Activated naive CD4-positive, alpha-beta T cell treated with anti-CD3 and anti-CD28 coated beads, Interleukin-2, amount 10 ng/mL, durations not matched to agents 7 days and 5 days (primary cell): Measurements from ENCODE around the gene FUT3.
A peak's percentile ranks its signal among the peaks of the same experiment; 100 is the strongest.

Experiments
- CTCF ChIA-PET: fragments of 350-600 bp; sonication (Branson Sonifier 250); formaldehyde crosslinking; loops from one replicate; lab custom pipeline; 2021; ENCODE audit warnings: antibody characterized with exemption; lab: Charles Lee
- DNase-seq: peaks from one replicate; pipeline ENCODE4 v3.0.0-alpha.2; 2020
- H3K27ac Mint-ChIP-seq: one replicate; pipeline ENCODE4 v1.8.0; 2021; ENCODE audit warnings: mild to moderate bottlenecking, moderate library complexity, mixed read lengths
- H3K27me3 Mint-ChIP-seq: one replicate; pipeline ENCODE4 v1.8.0; 2021; ENCODE audit warnings: mild to moderate bottlenecking, mixed read lengths
- H3K36me3 Mint-ChIP-seq: one replicate; pipeline ENCODE4 v1.8.0; 2021; ENCODE audit warnings: mixed read lengths
- H3K4me1 Mint-ChIP-seq: one replicate; pipeline ENCODE4 v1.8.0; 2021; ENCODE audit warnings: mixed read lengths
- H3K4me3 Mint-ChIP-seq: one replicate; pipeline ENCODE4 v1.8.0; 2021; ENCODE audit warnings: mild to moderate bottlenecking, moderate library complexity, mixed read lengths
- H3K9me3 Mint-ChIP-seq: one replicate; pipeline ENCODE4 v1.8.0; 2021; ENCODE audit warnings: mixed read lengths

FUT3 gene

GRCh38 chr19:5814123-5814851, 37.0 kb downstream of the FUT3 start:
- H3K36me3 Mint-ChIP-seq, result no peaks in the 10 kb centered on the region
- H3K4me1 Mint-ChIP-seq, result no peaks in the 10 kb centered on the region
- no peak for DNase-seq
- peaks cover 25% of the 10 kb centered on the region for H3K27me3 Mint-ChIP-seq
- H3K9me3 Mint-ChIP-seq, result no peaks in the 10 kb centered on the region
- CTCF ChIA-PET, result interaction anchor here (1.2 kb wide), 1 partner anchor 10 kb away, joined by 5 read pairs; no protein-coding TSS in a partner anchor
- H3K4me3 Mint-ChIP-seq, result no peak overlapping the region
- no peak overlapping the region for H3K27ac Mint-ChIP-seq

DNA sequence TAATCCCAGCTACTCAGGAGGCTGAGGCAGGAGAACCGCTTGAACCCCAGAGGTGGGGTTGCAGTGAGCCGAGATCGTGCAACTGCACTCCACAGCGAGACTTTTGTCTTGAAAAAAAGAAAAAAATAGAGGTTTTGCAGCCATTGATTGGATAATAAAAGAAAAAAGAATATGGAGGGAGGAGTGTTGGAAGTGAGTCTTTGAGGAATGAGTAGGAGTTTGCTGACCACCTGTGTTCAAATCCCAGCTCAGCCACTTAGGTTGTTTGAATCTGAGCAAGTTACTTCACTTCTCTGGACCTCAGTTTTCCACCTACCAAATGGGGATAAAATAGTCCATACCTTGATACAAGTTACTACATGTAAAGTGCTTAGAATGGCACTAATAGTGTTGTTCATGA, 40.1 kb downstream of the FUT3 start:
- Mint-ChIP-seq H3K4me1 (no peaks in the 10 kb centered on the region), H3K36me3 (no peaks in the 10 kb centered on the region), H3K27me3 (peaks cover 28% of the 10 kb centered on the region), H3K9me3 (no peaks in the 10 kb centered on the region), H3K27ac (no peak overlapping the region), H3K4me3 (no peak overlapping the region)
- CTCF ChIA-PET, result no interaction called here
- no peak for DNase-seq

DNA sequence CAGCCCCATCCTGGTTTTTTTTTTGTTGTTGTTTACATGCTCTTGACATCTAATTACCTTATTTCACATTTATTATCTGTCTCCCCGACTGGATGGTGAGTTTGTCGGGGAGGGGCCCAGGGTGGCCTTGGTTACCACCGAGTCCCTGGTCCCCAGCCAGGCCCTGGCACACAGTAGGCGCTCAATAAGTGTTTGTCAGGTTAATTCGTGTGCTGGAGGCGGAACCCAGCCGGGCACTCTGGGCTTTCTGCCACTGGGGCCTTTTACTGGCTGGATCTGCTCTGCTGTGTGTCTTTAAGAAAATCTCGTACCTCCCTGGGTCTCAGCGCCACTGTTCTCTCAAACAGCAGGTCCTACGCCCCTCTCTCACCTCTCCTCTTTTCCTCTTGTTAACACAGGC, 41.8 kb downstream of the FUT3 start:
- Mint-ChIP-seq H3K27me3 (peaks cover 35% of the 10 kb centered on the region), H3K27ac (no peak overlapping the region), H3K4me3 (no peak overlapping the region), H3K36me3 (no peaks in the 10 kb centered on the region), H3K4me1 (peaks cover 4% of the 10 kb centered on the region), H3K9me3 (no peaks in the 10 kb centered on the region)
- CTCF ChIA-PET, result interaction anchor here (0.9 kb wide), 1 partner anchor 31 kb away, joined by 6 read pairs; no protein-coding TSS in a partner anchor
- DNase-seq, result no peak

DNA sequence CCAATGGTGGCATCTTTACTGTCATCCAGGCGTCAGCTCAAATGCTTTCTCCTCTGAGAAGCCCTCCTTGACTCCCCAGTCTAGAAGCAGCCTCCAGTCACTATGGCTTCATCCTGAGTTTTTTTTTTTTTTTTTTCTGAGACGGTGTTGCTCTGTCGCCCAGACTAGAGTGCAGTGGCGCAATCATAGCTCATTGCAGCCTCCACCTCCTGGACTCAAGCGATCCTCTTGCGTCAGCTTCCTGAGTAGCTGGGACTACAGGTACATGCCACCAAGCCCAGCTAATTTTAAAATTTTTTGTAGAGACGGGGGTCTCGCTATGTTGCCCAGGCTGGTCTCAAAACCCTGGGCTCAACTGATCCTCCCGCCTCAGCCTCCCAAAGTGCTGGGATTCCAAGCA, 42.2 kb downstream of the FUT3 start:
- H3K9me3 Mint-ChIP-seq, result no peaks in the 10 kb centered on the region
- DNase-seq, result no peak
- H3K36me3 Mint-ChIP-seq, result no peaks in the 10 kb centered on the region
- peaks cover 8% of the 10 kb centered on the region for H3K4me1 Mint-ChIP-seq
- CTCF ChIA-PET, result interaction anchor here (0.9 kb wide), 1 partner anchor 31 kb away, joined by 6 read pairs; no protein-coding TSS in a partner anchor
- no peak overlapping the region for H3K4me3 Mint-ChIP-seq
- H3K27me3 Mint-ChIP-seq, result peaks cover 39% of the 10 kb centered on the region
- no peak overlapping the region for H3K27ac Mint-ChIP-seq

DNA sequence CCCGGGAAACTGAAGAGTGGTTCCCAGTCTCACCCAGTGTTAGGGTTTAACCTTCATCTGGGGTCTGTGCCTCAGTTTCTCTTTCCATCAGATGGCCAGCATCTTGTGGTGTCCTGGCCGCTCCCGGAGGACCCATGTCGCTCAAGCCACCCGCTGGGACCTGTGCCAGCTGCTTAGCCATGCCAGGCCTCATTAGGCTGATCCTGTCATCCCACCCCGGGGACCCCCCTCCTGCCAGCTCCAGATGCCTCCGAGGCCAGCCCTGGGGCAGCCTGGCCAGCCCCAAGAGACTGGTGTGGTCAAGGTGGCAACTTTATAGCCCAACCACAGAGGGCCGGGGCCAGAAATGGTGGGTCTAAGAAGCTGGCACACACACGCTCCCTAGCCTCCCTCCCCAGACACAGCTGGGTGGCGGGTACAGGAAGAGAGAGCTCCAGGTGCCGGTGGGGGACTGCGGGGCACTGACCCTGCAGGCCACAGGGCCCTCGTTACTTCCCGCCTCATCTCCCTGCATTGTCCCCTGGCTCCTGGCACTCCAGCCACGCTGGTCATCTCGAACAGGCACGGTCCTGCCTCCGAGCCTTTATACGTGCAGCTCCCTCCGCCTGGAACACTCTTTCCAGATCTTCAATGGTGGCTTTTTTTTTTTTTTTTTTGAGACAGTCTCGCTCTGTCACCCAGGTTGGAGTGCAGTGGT, 43.0 kb downstream of the FUT3 start:
- peaks cover 14% of the 10 kb centered on the region for H3K4me1 Mint-ChIP-seq
- H3K27ac Mint-ChIP-seq, result no peak overlapping the region
- H3K9me3 Mint-ChIP-seq, result no peaks in the 10 kb centered on the region
- no peaks in the 10 kb centered on the region for H3K36me3 Mint-ChIP-seq
- peaks cover 47% of the 10 kb centered on the region for H3K27me3 Mint-ChIP-seq
- CTCF ChIA-PET, result interaction anchor here (0.7 to 1.3 kb wide), 3 partner anchors 20 to 214 kb away, joined by 3 to 4 read pairs (median 4); partner anchors contain the start of gene NDUFA11
- H3K4me3 Mint-ChIP-seq, result no peak overlapping the region
- no peak for DNase-seq

- Mint-ChIP-seq H3K4me3 (no peak overlapping the region), H3K27ac (no peak overlapping the region), H3K9me3 (no peaks in the 10 kb centered on the region), H3K27me3 (peaks cover 59% of the 10 kb centered on the region), H3K4me1 (peaks cover 23% of the 10 kb centered on the region), H3K36me3 (no peaks in the 10 kb centered on the region)
- CTCF ChIA-PET, result interaction anchor here (1.0 to 1.2 kb wide), 2 partner anchors 21 to 215 kb away, joined by 6 read pairs; no protein-coding TSS in a partner anchor
- DNase-seq, result no peak
Measured at GRCh38 chr19:5806905-5807304, 44.3 kb downstream of the FUT3 start.

- Mint-ChIP-seq H3K4me3 (no peak overlapping the region), H3K27ac (no peak overlapping the region), H3K36me3 (no peaks in the 10 kb centered on the region), H3K9me3 (no peaks in the 10 kb centered on the region), H3K27me3 (peaks cover 67% of the 10 kb centered on the region), H3K4me1 (peaks cover 25% of the 10 kb centered on the region)
- CTCF ChIA-PET, result interaction anchor here (1.0 to 1.2 kb wide), 2 partner anchors 21 to 216 kb away, joined by 6 read pairs; no protein-coding TSS in a partner anchor
- DNase-seq, result no peak
Measured at GRCh38 chr19:5806133-5806489, 45.1 kb downstream of the FUT3 start.

GRCh38 chr19:5805462-5806132, 45.7 kb downstream of the FUT3 start:
- Mint-ChIP-seq H3K27ac (no peak overlapping the region), H3K36me3 (no peaks in the 10 kb centered on the region), H3K27me3 (peaks cover 72% of the 10 kb centered on the region), H3K9me3 (no peaks in the 10 kb centered on the region), H3K4me3 (peak overlapping the region; percentile 15), H3K4me1 (peaks cover 25% of the 10 kb centered on the region)
- peak; percentile 73 for DNase-seq
- CTCF ChIA-PET, result no interaction called here

GRCh38 chr19:5804516-5805461, 46.5 kb downstream of the FUT3 start, which contains the start of gene NRTN:
Gene NRTN, plus strand, starts transcription at chr19:5805067. Its CDS starts 19,099 bp downstream, at chr19:5824166.
- peaks cover 79% of the 10 kb centered on the region for H3K27me3 Mint-ChIP-seq
- H3K27ac Mint-ChIP-seq, result no peak within 1 kb of the TSS

GRCh38 chr19:5803752-5804515, 47.3 kb downstream of the FUT3 start:
- H3K27me3 Mint-ChIP-seq, result peaks cover 88% of the 10 kb centered on the region

More at GRCh38 chr19:5804516-5805461, 46.5 kb downstream of the FUT3 start, which contains the start of gene NRTN:
- H3K4me3 Mint-ChIP-seq, result peak within 1 kb of the TSS; percentile 65
- DNase-seq, result peak; percentile 60
- no peaks in the 10 kb centered on the region for H3K36me3 Mint-ChIP-seq
- CTCF ChIA-PET, result interaction anchor here (0.6 to 2.4 kb wide), 37 partner anchors 9 to 321 kb away, joined by 3 to 45 read pairs (median 5); partner anchors contain the start of genes DUS3L, NDUFA11, RANBP3 and VMAC
- no peaks in the 10 kb centered on the region for H3K9me3 Mint-ChIP-seq
- H3K4me1 Mint-ChIP-seq, result peaks cover 25% of the 10 kb centered on the region

DNA sequence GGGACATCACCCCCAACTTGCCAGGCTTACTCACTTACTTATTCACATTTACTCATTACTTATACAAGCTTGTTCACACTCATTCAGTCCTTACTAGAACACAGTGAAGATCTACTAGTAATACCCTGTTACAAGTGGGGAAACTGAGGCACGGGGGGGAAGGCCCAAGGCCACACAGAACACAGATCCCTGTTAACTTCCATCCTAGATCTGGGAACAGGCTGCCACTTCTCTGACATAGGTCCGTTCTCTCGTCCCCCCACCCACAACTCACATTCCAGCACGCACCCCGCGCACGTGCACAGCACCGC, 47.9 kb downstream of the FUT3 start:
- no peak for DNase-seq
- Mint-ChIP-seq H3K4me1 (peaks cover 27% of the 10 kb centered on the region), H3K4me3 (peak overlapping the region; percentile 61), H3K9me3 (no peaks in the 10 kb centered on the region), H3K27me3 (peaks cover 93% of the 10 kb centered on the region), H3K36me3 (no peaks in the 10 kb centered on the region), H3K27ac (no peak overlapping the region)
- CTCF ChIA-PET, result interaction anchor here (0.5 to 2.4 kb wide), 31 partner anchors 9 to 678 kb away, joined by 3 to 45 read pairs (median 5); partner anchors contain the start of genes DENND1C, DUS3L, NDUFA11 and RANBP3

More at GRCh38 chr19:5803752-5804515, 47.3 kb downstream of the FUT3 start:
- DNase-seq, result peak; percentile 95
- no peaks in the 10 kb centered on the region for H3K36me3 Mint-ChIP-seq
- H3K9me3 Mint-ChIP-seq, result no peaks in the 10 kb centered on the region
- no peak overlapping the region for H3K27ac Mint-ChIP-seq
- H3K4me3 Mint-ChIP-seq, result peak overlapping the region; percentile 65
- H3K4me1 Mint-ChIP-seq, result peaks cover 27% of the 10 kb centered on the region
- CTCF ChIA-PET, result interaction anchor here (0.5 to 2.4 kb wide), 40 partner anchors 10 to 677 kb away, joined by 3 to 45 read pairs (median 4); partner anchors contain the start of genes DENND1C, DUS3L, NDUFA11 and RANBP3

DNA sequence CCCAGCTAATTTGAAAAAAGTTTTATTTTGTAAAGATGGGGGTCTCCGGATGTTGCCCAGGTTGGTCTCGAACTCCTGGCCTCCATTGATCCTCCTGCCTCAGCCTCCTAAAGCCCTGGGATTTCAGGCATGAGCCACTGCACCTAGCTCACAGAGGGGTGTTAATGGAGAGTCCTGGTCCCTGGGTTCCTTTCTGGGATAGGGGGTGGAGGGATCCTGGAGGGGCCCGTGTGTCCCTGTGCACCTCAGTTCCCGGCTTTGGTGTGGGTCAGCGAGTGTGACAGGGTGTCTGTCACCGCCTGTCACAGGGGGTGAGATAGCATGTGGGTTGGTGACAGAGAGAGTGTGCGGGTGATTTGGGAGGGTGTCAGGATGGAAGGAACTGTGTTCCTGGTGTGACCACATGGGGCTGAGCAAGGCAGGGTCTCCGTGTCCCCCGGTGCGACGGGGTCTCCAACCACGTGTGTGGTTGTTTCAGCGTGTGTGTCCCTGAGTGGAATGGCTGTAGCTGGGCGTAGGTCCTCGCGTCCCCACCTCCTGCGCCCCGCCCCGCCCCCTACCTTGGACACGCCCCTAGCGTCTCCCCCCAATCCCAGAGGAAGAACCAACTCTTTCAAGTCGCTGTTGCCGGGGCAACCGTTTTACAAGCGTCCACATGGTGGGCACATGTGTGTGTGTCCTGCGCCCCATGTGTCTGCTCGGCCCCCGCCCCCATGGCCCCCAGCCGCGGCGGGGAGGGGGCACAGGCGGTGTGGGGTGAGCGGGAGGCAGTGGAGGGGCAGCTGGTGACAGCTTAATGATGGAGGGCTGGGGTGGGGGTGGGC, 49.2 kb downstream of the FUT3 start:
- Mint-ChIP-seq H3K4me3 (no peak overlapping the region), H3K27me3 (peaks cover 88% of the 10 kb centered on the region), H3K27ac (no peak overlapping the region), H3K9me3 (no peaks in the 10 kb centered on the region), H3K36me3 (no peaks in the 10 kb centered on the region), H3K4me1 (peaks cover 27% of the 10 kb centered on the region)
- CTCF ChIA-PET, result interaction anchor here (1.2 kb wide), 1 partner anchor 164 kb away, joined by 3 read pairs; no protein-coding TSS in a partner anchor
- peak; percentile 41 for DNase-seq
